HepG2 (cell line): ENCODE data around the gene TPCN2. TPM values are rescaled to one million over a fixed set of nuclear protein-coding genes. Genes with fewer than 3 reads are reported as not detected.

ENCODE experiments used
- ATAC-seq: fragments of 200-7000 bp; cut with Tn5 transposase; 3 replicates; pipeline ENCODE4 v1.9.1; 2020; ENCODE audit warnings: mild to moderate bottlenecking, moderate library complexity
- BruUV-seq: library from RNA; stranded (reverse); fragments of 400-500 nt; replicated peaks from 2 replicates; lab custom pipeline; 2021; lab: Mats Ljungman, UMichigan
- CTCF ChIA-PET: fragments of 300-600 bp; formaldehyde crosslinking; extraction: SDS; loops from one replicate; lab custom pipeline; 2021; ENCODE audit warnings: low total read pairs, inconsistent platforms, low intra/inter-chr PET ratio; lab: Yijun Ruan, JAX
- POLR2A ChIA-PET: fragments of 350-600 bp; sonication (Branson Sonifier 250); formaldehyde crosslinking; loops from one replicate; lab custom pipeline; 2020; ENCODE audit warnings: antibody characterized with exemption, inconsistent platforms; lab: Yijun Ruan, JAX
- DNase-seq: peaks from one replicate; pipeline ENCODE4 v3.0.0-alpha.2; 2015; ENCODE audit warnings: low spot score
- FAIRE-seq: peaks from 3 replicates; lab custom pipeline; 2011; peaks lifted over from hg19 to GRCh38; lab: Jason Lieb, UNC
- H2AFZ ChIP-seq: one replicate; pipeline ENCODE4 v1.6.1; 2011; ENCODE audit warnings: low read length, inconsistent platforms
- H3K27ac ChIP-seq: fragments of 300-600 bp; 3 replicates; pipeline ENCODE4 v1.8.0; 2011; ENCODE audit warnings: mixed run types, mild to moderate bottlenecking, mixed read lengths, low read length, inconsistent platforms; ENCODE audit not compliant: insufficient read depth; ENCODE audit errors: extremely low read length
- H3K27me3 ChIP-seq, 2 experiments: fragments of 200-600 bp in 1 of 2; 2 replicates in 1 of 2; 3 replicates in 1 of 2; pipeline versions ENCODE4 v1.6.0 to v1.8.0; 2011; ENCODE audit warnings: low read length in 2 of 2, mild to moderate bottlenecking in 2 of 2, moderate library complexity in 2 of 2, inconsistent platforms in 1 of 2; ENCODE audit not compliant: insufficient read depth in 2 of 2, control insufficient read depth in 1 of 2
- H3K36me3 ChIP-seq, 2 experiments: fragments of 200-600 bp in 1 of 2; replicated peaks in 1 of 2; 2 replicates in 1 of 2; 3 replicates in 1 of 2; pipeline versions ENCODE4 v1.5.1 to v1.8.0; 2011; ENCODE audit warnings: low read length in 2 of 2, inconsistent platforms in 1 of 2; ENCODE audit not compliant: insufficient read depth in 2 of 2, control insufficient read depth in 1 of 2
- H3K4me1 ChIP-seq: 2 replicates; pipeline ENCODE4 v1.5.1; 2012; ENCODE audit warnings: low read length, inconsistent platforms; ENCODE audit not compliant: insufficient read depth
- H3K4me2 ChIP-seq: 2 replicates; pipeline ENCODE4 v1.6.0; 2011; ENCODE audit warnings: low read depth, low read length, inconsistent platforms
- H3K4me3 ChIP-seq, 3 experiments: fragments of 200-600 bp in 1 of 3; sonication (generic), shearing (Covaris generic) in 1 of 3; replicated peaks in 1 of 3; 2 replicates each; pipeline ENCODE4 v1.5.1; 2011 to 2016; ENCODE audit warnings: low read length in 3 of 3, inconsistent platforms in 2 of 3, low read depth in 2 of 3, mild to moderate bottlenecking in 2 of 3, control low read depth in 1 of 3, mixed read lengths in 1 of 3; ENCODE audit not compliant: insufficient read depth in 1 of 3
- H3K79me2 ChIP-seq: one replicate; pipeline ENCODE4 v1.6.1; 2011; ENCODE audit warnings: low read length, inconsistent platforms; ENCODE audit not compliant: insufficient read depth
- H3K9ac ChIP-seq: 2 replicates; pipeline ENCODE4 v1.6.0; 2011; ENCODE audit warnings: mild to moderate bottlenecking, low read depth, low read length, inconsistent platforms; ENCODE audit not compliant: insufficient read depth
- H3K9me3 ChIP-seq: 2 replicates; pipeline ENCODE4 v1.5.1; 2012; ENCODE audit warnings: mild to moderate bottlenecking, low read length
- H4K20me1 ChIP-seq: 2 replicates; pipeline ENCODE4 v1.6.0; 2011; ENCODE audit warnings: inconsistent platforms, mild to moderate bottlenecking, low read length, moderate library complexity; ENCODE audit not compliant: insufficient read depth
- CBX2 ChIP-seq, 2 experiments: fragments of 200-600 bp in 1 of 2; sonication (generic); formaldehyde crosslinking in 1 of 2; IDR thresholded peaks; 2 replicates each; pipeline versions ENCODE4 v1.7.0 to v1.8.1; 2018 to 2022; ENCODE audit warnings: low read depth in 2 of 2, low read length in 1 of 2, mild to moderate bottlenecking in 1 of 2, missing genetic modification reagents in 1 of 2
- HMGA1 ChIP-seq: sonication (generic); formaldehyde crosslinking; conservative IDR thresholded peaks from 2 replicates; pipeline ENCODE4 v1.4.0; 2020; ENCODE audit warnings: missing genetic modification reagents
- HNF4G ChIP-seq, 2 experiments: sonication (generic) in 1 of 2; formaldehyde crosslinking in 1 of 2; IDR thresholded peaks; 2 replicates each; pipeline versions ENCODE4 v1.4.0 to v1.6.1; 2011 to 2020; ENCODE audit warnings: borderline replicate concordance in 2 of 2, low read depth in 2 of 2, mild to moderate bottlenecking in 2 of 2, low read length in 1 of 2, missing genetic modification reagents in 1 of 2, moderate library complexity in 1 of 2
- JARID2 ChIP-seq: sonication (generic); formaldehyde crosslinking; IDR thresholded peaks from 2 replicates; pipeline ENCODE4 v1.8.1; 2023; ENCODE audit warnings: missing genetic modification reagents, inconsistent platforms; ENCODE audit not compliant: insufficient replicate concordance
- MBNL3 ChIP-seq: fragments of 250-450 bp; sonication (Bioruptor Pico); conservative IDR thresholded peaks from 2 replicates; pipeline ENCODE4 v1.8.0; 2022; ENCODE audit warnings: mild to moderate bottlenecking, inconsistent platforms
- NFATC3 ChIP-seq: sonication (generic); formaldehyde crosslinking; IDR thresholded peaks from 2 replicates; pipeline ENCODE4 v1.5.1; 2020; ENCODE audit warnings: mild to moderate bottlenecking, missing genetic modification reagents
- SMARCC2 ChIP-seq: fragments of 450-650 bp; IDR thresholded peaks from 2 replicates; pipeline ENCODE4 v1.6.1; 2017; ENCODE audit warnings: antibody characterized with exemption, mild to moderate bottlenecking
- ZMYM4 ChIP-seq: sonication (generic); formaldehyde crosslinking; IDR thresholded peaks from 2 replicates; pipeline ENCODE4 v1.8.1; 2023; ENCODE audit warnings: mild to moderate bottlenecking, missing genetic modification reagents
- ZNF605 ChIP-seq: sonication (generic); formaldehyde crosslinking; IDR thresholded peaks from 2 replicates; pipeline ENCODE4 v1.8.0; 2022; ENCODE audit warnings: mild to moderate bottlenecking, missing genetic modification reagents
- ZSCAN22 ChIP-seq: sonication (generic); formaldehyde crosslinking; IDR thresholded peaks from 2 replicates; pipeline ENCODE4 v1.4.0; 2020; ENCODE audit warnings: mild to moderate bottlenecking, missing genetic modification reagents
- WGBS: methylation state at CpG from one replicate; pipeline ENCODE4 v1.1.6; 2017; ENCODE audit warnings: low lambda C conversion rate; 5-methylcytosine and 5-hydroxymethylcytosine counted together
- in situ Hi-C: cut with HindIII; loops from 2 replicates; pipeline ENCODE4 v1.10.0; 2017; ENCODE audit warnings: low pct_unique_long_range_greater_than_20kb; ENCODE audit not compliant: extremely low pct_ligation_motif_present
- intact Hi-C: fragments of 100-400 bp; cut with micrococcal nuclease; formaldehyde crosslinking; loops from one replicate; pipeline ENCODE4 v1.10.0; 2022; ENCODE audit not compliant: unreplicated experiment
- polyA plus RNA-seq, 8 experiments: library from polyadenylated mRNA; depleted of rRNA in 3 of 8; stranded (reverse) in 7 of 8; unstranded in 1 of 8; fragments of >200 nt; fragmentation: Illumina TruSeq in 4 of 8; extraction: Trizol in 4 of 8; gene quantifications; 2 replicates each; pipeline versions ENCODE4 v1.2.1 to v1.2.3, GENCODE V29; 2011 to 2016; ENCODE audit warnings: low read depth in 4 of 8, missing spikeins in 1 of 8, mixed read lengths in 1 of 8; ENCODE audit not compliant: insufficient read depth in 1 of 8
- total RNA-seq, 5 experiments: library from RNA; depleted of rRNA; stranded (reverse); fragments of >200 nt; fragmentation: Illumina TruSeq; extraction: Trizol; gene quantifications; 2 replicates each; pipeline ENCODE4 v1.2.3, GENCODE V29; 2016; ENCODE audit warnings: low read depth in 1 of 5
- TF ChIP-seq, protein P1 (sequence below): sonication (generic); formaldehyde crosslinking; IDR thresholded peaks from 2 replicates; pipeline ENCODE4 v1.4.0; 2020; ENCODE audit warnings: missing genetic modification reagents

TPCN2 gene
- total and polyA plus RNA-seq, 2 of the 13 experiments (the other 11 are each of a cell fraction or from before 2014, with no cell fraction given), result 5.6 to 5.9 TPM

DNA sequence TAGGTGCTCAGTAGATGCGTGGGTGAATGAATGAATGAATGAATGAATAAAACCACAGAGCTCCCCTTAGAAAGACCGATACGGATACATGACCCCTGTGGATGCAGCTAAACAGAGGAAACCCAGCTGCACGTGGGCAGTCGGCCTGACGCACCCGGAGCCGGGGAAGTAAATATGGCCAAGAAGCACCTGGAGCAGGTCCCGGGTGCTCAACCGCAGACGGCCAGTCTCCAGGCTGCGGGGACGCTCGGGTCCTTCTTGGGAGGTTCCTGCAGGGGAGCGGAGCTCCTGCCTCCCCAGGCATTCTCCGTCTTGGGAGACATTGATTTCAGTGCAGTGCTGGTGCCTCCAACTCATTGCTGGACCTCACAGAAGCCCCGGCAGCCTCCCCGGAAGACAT, 11.7 kb upstream of the TPCN2 start:
- 57% methylated on average over 10 of the region's 18 CpGs for WGBS
- H3K27me3 ChIP-seq, result peaks cover 1 to 20% of the 10 kb centered on the region in 2 experiments; a peak in 4 of 5 replicates
- no peak for DNase-seq

DNA sequence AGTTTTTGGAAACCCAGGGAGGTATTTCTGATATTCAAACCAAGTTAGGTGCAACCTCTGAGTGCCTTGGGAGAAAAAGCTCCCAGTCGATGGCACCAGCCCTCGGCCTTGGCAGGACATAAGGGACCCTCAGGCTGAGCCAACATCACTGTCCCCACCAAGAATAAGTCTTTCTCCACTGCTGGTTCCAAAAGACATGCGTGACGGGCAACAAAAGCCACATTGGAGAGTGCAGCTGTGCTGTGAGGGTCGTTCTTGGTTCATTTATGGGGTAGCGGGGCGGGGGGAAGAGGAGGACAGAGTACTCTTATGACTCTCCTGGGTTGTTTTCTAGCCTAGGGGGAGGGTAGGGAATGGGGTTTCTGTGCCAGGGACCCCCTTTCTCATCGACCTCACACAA, 11.2 kb upstream of the TPCN2 start:
- Histone ChIP-seq H3K9ac (no peak overlapping the region), H3K79me2 (no peaks in the 10 kb centered on the region), H3K27ac (no peak overlapping the region), H3K9me3 (no peaks in the 10 kb centered on the region), H3K4me1 (no peaks in the 10 kb centered on the region), H3K4me3 (no peak overlapping the region), H2AFZ (no peak overlapping the region), H3K36me3 (no peaks in the 10 kb centered on the region), H3K27me3 (peaks cover 1 to 20% of the 10 kb centered on the region in 2 experiments; a peak in 4 of 5 replicates), H3K4me2 (no peak overlapping the region), H4K20me1 (no peaks in the 10 kb centered on the region)
- ChIA-PET POLR2A (no interaction called here), CTCF (no interaction called here)
- intact Hi-C loops (no loop called here), in situ Hi-C loops (no loop called here)
- no peak for TF ChIP-seq MBNL3 (CRISPR knock-in tag)
- BruUV-seq, result no TSS peak
- no peak for FAIRE-seq
- no peak for ATAC-seq
- no peak for DNase-seq
- WGBS, result 16% methylated on average over 2 of the region's 8 CpGs

More for the DNA sequence above, 11.7 kb upstream of the TPCN2 start:
- Histone ChIP-seq H4K20me1 (no peaks in the 10 kb centered on the region), H2AFZ (no peak overlapping the region), H3K4me3 (no peak overlapping the region), H3K27ac (no peak overlapping the region), H3K4me2 (no peak overlapping the region), H3K4me1 (no peaks in the 10 kb centered on the region), H3K79me2 (no peaks in the 10 kb centered on the region), H3K9me3 (no peaks in the 10 kb centered on the region), H3K36me3 (no peaks in the 10 kb centered on the region), H3K9ac (no peak overlapping the region)
- CTCF ChIA-PET, result no interaction called here
- TF ChIP-seq SMARCC2 (no peak), ZMYM4 (CRISPR knock-in tag) (no peak), HNF4G (IDR thresholded peaks at IDR 0.05; ENCODE audit: borderline replicate concordance, low read depth, low read length) (no peak), HNF4G (CRISPR knock-in tag; IDR thresholded peaks at IDR 0.05; ENCODE audit: borderline replicate concordance, low read depth) (no peak), HMGA1 (no peak), NFATC3 (no peak), JARID2 (CRISPR knock-in tag) (no peak), ZNF605 (CRISPR knock-in tag) (no peak), ZSCAN22 (no peak), CBX2 (IDR thresholded peaks at IDR 0.05; ENCODE audit: low read depth, low read length) (no peak), CBX2 (CRISPR knock-in tag; IDR thresholded peaks at IDR 0.05; ENCODE audit: low read depth) (no peak)
- TF ChIP-seq, protein P1, sequence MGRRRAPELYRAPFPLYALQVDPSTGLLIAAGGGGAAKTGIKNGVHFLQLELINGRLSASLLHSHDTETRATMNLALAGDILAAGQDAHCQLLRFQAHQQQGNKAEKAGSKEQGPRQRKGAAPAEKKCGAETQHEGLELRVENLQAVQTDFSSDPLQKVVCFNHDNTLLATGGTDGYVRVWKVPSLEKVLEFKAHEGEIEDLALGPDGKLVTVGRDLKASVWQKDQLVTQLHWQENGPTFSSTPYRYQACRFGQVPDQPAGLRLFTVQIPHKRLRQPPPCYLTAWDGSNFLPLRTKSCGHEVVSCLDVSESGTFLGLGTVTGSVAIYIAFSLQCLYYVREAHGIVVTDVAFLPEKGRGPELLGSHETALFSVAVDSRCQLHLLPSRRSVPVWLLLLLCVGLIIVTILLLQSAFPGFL (CRISPR knock-in tag), result no peak
- intact Hi-C loops (no loop called here), in situ Hi-C loops (no loop called here)
- BruUV-seq, result no TSS peak
- FAIRE-seq (no peak), ATAC-seq (no peak)
- POLR2A ChIA-PET, result no interaction called here
